Brain pericyte (primary cell): Measurements from ENCODE around the gene TAX1BP3.

ENCODE experiments used
- DNase-seq: peaks from one replicate; pipeline ENCODE4 v3.0.0-alpha.2; 2012; ENCODE audit warnings: low read depth, low spot score

TAX1BP3 gene

DNA sequence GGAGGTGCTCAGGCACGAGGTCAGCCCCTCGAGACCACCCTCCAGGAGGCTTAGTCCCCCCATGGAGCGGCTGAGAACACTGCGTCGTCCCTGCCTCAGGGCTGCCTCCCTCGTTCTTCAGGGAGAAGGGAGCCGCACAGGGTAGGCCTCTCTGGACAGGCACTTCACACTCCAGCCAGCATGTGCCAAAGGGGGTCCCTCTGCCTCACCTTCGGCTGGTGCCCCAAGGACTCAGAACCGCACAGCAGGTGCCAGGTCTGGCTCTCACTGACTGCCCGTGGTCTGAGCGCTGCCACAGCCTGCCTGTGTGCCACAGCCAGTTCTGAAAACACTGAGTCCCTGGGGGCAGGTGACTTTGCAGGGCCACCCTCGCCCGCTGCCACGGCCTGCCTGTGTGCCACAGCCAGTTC is 20.5 kb upstream of the TAX1BP3 start:
- no peak for DNase-seq

- DNase-seq = no peak
Observed at GRCh38 chr17:3688027-3688553, 19.7 kb upstream of the TAX1BP3 start.

DNA sequence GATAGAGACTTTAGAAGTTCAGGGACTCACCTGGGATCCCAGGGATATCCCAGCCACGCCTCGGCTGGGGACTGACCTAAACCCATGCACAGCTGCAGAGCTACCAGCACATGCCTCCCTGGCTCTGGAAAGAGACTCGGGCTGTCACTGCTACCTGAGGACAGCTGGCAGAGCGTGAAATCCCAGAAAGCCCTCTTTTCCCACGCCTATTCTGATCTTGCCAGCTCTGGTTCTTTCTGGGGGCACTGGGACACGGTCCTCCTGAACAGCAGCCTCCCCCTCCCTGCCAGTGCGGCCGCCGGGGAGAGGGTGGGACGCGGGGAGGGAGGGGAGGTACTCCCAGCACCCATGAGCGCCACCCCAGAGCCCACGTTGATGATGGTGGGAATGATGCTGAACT is 16.8 kb upstream of the TAX1BP3 start:
- DNase-seq = no peak

DNA sequence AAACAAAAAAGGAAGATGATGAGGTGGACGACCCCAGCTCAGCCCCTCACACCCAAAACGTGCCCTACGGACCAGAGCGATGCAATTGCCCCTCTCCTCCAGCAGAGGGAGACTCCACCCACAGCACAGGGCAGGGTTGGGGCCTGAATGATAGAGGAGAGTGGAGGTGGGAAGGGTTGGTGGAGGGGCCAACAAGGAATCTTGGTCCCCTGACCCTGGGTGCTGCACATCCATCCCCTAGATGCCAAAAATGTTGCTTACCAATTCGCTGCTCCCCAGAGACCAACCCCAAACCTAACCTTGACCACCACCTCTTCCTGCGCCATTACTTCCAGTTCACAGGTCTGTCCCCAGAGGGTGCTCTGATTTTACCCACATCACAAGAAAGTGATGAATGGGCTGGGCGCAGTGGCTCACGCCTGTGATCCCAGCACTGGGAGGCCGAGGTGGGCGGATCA is 14.7 kb upstream of the TAX1BP3 start:
- DNase-seq = no peak

DNA sequence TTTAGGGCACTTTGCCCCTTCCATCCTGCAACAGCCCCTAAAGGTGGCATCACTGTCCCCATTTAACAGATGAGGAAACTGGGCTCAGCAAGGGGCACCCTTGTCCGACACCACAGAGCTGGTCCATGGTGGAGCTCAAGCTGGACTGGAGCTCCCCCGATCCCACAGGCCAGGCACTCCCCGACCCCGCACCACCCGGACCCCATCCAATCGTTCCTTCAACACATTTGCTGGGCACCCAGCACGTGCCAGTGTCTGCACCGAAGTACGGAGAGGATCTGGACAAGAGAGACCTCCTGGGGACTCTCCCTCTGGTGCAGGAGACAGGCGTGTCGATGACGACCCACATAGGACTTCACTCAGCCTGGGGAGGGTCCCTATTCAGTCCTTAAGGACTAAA is 13.7 kb upstream of the TAX1BP3 start:
- no peak for DNase-seq

GRCh38 chr17:3681565-3681964 is 13.2 kb upstream of the TAX1BP3 start:
- DNase-seq = no peak

DNA sequence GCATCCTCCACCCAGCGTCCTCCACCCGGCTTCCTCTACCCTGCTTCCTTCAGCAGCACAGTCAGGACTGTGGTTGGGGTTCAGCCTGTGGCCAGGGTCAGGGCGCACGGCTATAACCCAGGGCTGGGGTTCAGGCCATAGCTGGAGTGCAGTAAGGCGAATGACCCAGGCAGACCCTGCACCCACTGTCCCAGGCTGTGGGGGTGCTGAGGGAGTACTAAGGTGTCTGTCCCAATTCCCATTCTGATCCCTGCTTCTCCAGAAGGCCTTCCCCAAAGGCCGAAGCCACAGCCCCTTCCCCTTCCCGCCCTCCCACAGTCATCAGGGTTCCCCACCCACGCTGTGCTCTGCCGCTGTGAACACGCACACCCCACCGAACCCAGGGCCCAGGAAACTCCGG is 12.7 kb upstream of the TAX1BP3 start:
- no peak for DNase-seq

DNA sequence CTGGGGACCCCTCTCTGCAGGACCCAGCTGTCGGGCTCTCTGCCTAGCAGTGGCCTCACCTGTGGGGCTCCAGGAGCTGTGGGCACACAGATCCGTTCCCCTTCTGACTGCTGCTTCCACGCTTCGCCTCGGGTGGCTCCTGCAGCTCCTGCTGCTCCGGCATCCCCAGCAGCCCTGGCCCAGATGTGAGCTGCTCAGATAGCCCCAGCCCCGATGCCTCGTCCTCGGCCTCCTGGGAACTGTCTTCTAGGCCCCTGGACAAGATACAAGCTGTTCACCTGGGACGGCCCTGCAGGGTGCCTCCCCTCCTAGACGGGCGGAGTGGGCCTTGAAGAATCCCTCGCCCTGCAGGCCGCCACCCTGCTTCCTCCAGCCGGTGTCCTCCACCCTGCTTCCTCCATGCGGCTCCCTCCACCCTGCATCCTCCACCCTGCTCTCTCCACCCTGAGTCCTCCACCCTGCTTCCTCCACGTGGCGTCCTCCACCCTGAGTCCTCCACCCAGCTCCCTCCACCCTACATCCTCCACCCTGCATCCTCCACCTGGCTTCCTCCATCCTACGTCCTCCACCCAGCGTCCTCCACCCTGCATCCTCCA is 11.3 kb upstream of the TAX1BP3 start:
- no peak for DNase-seq

DNA sequence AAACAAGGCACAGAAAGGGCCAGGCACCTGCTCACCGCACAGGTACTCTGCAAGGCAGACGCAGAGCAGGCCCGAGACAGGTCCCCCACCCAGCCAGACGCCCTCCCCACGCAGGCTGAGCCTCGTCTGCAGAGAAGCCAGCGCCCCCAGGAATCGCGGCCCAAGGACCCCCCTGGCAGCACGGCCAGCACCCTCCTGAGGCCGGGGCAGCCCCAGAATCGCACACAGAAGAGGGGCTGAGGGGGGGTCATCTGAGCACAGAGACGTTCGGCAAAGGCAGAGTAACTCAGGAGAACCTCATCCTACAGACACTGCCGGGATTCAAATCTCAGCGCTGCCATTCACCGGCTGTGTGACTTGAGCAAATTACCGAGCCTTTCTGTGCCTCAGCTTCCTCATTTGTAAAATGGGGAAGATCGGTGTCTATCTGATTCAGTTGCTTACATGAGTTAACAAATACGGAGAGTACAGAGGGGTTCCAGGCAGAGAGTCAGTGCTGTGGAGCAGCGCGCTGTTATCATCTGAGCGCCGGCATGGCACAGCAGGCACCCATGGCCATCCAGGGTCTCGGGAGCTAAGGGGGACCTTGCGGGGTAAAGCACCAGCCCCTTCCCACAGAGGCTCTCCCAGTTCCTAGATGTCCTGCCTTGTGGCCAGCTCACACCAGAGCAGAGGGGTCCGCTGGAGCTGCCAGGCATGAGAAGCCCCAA is 10.6 kb upstream of the TAX1BP3 start:
- no peak for DNase-seq

DNA sequence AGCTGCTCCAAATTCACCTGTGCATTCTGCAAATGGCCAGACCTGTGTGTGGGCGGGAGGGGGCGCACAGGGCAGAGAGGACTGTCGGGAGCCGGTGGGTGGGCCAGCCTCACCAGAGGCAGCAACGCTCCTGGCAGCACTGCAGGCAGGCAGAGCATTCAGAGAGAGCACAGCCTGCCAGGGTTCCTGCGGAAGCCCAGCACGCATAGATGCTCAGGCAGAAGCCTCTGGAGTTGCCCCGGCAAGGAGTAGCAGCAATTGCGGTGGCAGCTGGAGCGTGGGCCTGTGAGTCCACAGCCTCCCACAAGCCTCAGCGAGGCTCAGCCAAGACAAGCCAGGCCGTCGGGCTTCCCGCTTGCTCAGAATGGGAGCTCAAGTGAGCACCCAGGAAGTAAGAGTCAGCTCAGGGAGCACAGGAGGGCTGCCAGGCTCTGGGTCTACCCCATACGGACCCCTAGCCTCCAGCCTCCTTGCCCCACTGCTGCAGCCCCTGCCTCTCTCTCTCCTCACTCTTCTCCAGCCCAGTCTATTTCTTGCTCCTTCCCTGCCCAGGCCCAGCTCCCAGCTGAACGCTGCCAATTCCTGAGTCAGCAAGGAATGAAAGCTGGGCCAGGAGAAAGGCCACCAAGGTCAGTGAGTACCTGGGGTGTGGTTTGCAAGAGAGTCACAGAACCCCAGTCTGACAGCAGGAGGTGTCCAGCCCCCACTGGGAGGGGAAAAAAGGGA is 9.9 kb upstream of the TAX1BP3 start:
- no peak for DNase-seq

GRCh38 chr17:3675886-3676285 is 7.5 kb upstream of the TAX1BP3 start:
- no peak for DNase-seq

- no peak for DNase-seq
Observed at GRCh38 chr17:3672571-3672970, 4.2 kb upstream of the TAX1BP3 start.

- no peak for DNase-seq
Observed at GRCh38 chr17:3669548-3669947, 1.2 kb upstream of the TAX1BP3 start.

GRCh38 chr17:3669085-3669347 is 638 bp upstream of the TAX1BP3 start:
- DNase-seq = no peak

DNA sequence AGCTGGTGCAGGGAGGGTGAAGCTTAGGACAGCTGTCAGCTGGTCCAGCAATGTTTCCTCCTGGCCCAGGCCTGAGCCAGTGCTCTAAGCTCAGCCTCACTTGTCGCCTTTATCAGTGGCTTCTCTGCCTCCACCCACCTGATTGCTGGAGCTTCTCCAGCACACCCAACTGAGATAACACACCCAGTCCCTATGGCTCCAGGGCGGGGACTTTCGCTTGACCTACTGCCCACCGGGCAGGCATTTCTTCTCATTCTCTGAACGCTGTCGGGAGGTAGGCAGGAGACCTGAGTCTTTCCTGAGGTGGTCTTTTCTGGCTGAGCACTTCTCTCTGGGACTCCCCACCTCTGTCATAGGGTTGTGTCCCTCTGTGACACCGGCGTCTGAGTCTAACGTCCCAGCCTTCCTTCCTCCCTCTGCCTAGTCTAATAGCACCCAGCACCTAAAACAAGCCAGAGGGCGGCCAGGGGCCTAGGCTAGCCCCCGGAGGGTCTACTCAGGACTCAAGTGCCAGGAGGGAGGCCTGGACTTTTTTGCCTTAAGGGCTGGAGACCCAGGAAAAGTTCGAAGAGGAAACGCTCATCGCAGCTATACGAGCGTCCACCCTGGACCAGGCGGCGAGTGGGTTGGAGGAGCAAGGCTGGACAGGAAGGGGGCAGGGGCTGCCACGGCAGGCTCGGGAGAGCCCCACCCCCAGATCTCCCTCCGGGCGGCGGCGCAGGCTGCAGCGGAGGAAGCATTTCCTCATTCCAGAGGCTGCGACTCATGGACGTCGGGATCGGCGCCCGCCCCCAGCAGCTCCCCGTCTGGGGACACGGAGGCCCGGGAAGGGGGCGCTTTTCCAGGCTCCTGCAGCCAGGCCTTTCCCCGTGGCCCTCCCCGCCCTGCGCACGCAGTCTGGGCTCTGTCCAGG is 756 bp downstream of the TAX1BP3 start:
- DNase-seq = peak; percentile 31

DNA sequence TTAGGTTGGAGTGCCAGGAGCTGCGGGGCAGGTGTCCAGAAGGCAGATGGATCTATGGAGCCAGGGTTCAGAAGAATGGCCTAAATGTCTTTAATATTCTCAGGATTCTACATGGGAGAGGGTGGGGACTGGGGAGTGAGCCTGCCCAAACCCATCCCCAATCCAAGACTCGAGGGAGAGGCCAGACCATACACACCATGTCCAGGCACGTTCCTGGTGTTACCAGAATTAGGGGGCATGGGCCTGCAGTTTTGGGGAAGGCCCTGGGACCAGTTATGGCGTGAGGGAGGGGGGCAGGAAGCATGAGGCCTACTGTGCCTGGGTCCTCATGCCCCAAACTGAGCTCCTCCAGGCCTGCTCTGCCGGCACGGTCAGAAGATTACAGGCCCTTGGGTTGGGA is 1.9 kb downstream of the TAX1BP3 start:
- no peak for DNase-seq

GRCh38 chr17:3665834-3666233 is 2.5 kb downstream of the TAX1BP3 start:
- DNase-seq = no peak

DNA sequence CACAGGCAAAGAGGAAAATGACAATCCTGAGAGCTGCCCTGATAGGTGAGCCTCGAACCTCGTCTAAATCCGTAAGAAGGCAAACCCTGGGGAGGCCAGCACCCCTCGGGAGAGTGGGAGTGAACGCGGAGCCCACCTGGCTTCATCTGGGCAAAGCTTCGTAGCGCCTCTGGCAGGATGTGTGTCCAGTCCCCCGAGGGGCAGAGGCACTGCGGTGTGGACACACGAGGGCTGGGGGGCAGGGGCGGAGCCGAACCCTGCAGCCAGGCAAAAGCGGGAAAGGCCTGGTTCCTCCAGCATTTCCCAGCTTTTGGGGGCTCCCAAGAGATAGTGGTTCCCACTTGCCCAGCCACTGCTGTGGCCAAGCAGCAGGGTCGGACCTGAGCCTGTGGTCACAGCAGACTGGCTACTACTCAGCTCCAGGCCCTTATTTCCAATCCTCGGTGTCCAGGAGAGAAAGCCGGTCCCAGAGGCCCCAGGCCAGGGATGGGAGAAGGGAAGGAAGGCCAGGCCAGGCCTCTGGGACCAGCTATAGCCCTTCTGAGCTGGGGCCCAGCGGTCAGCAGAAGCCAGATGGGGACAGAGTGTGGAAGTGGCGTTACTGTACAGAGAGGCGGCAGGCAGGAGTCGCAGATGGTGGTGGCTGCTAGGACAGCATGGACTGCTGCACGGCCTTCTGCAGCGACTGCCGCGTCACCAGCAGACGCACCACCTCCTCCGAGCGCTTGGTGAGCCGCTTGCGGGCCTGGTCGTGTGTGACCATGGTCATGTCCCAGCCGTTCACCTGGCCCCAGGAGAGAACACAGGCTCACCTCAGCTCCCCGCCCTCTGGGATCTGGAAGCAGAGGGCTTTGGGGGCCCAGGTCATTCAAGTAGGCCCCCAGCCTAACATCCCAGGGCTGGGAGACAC is 5.0 kb downstream of the TAX1BP3 start:
- DNase-seq = no peak

DNA sequence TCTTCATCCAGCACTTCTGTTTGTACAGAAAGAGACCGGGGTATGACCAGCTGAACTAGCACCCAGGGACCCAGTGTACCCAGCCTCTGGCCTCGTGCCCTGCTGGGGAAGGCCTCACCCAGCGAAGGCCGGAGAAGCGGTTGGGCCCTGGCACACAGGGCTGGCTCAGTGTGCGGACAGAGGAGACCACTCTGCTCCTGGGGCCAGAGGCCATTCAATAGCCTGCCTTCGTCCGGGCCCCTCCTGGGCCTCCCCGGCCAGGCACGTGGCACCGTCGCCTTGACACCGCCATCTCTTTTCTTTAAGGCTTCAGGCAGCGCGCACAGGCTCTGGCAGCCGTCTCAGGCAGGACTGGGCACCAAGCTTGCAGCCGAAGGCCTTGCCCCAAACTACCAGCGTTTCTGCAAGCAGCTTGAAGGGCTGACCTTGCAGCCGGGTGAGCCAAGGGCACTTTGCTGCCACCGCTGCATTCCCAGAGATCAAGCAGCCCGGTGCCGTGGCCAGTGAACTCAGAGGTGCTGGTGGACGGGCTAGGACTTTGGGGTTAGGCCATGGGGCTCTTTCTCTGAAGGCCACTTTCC is 8.0 kb downstream of the TAX1BP3 start:
- no peak for DNase-seq

DNA sequence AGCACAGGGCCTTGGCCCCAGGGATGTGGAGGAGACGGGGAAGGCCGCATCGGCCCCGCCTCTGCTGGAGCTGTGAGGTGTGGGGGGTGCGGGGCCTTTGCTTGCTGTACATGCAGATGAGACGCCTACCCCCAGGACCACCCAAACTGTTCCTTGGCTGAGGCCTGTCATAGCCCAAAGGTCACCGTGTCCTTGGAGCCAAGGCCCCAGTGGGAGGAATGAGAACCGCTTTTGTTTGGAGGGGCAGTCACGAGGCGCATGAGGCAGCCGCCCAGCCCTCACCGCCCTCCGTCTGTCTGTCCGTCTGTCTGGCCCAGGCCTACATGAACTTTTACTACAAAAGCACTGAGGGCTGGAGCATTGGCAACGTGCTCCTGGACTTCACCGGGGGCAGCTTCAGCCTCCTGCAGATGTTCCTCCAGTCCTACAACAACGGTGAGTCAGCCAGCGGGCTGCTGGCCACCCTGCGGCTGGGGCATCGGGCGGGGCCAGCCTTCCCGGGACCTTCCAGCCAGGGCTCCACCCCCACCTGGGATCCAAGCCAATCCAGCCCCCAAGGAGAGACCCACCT is 8.8 kb downstream of the TAX1BP3 start:
- peak; percentile 45 for DNase-seq
